ENCODE data around the gene OR7G3.

The OR7G3 gene

DNA sequence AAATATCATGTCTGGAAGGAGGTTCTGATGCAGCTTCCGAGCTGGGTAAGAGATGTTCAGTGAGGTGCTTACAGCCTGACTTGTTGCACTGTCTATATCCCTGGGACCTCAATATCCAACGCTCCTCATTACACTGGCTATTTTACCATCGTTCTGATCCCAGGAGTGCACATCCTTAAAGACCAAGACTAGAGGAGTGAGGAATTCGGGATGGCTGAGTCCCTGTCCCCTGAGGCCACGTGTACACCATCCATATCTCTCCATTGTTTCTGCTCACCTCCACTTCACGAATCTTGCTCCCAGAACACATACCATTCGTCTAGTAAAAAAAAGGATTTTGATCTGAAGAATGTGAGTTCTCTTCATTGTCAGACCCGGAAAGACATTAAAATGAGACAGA, 19.4 kb downstream of the OR7G3 start, which contains the start of gene OR7G2:
Gene OR7G2 (minus strand): TSS at position 101 of the 400 bp plus-strand sequence. CDS start 4,232 bp downstream, outside the sequence.
- DNase-seq (ENCODE audit: low read depth) = no peak

DNA sequence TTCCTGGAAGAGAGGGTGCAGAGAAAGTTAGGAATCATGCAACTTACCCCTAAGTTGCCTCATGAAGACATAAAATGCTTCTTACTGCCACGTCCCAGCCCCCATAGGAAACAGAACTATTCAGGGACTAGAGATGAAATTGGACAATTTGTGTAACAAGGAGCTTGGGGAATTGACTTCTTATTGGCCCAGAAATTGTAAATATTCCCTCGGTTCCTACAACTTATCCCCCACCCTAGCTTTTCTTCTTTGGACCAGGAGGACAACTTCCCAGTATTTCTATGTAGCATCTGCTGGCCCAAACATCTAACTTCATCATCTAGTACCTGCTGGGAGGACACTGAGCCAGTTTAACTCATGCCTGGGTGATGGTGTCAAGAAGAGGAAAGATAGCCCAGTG, 40.0 kb downstream of the OR7G3 start, which contains the start of gene OR1M1:
Gene OR1M1 (plus strand): TSS at position 301 of the 400 bp plus-strand sequence. CDS start 6,184 bp downstream, outside the sequence.
- DNase-seq (ENCODE audit: low read depth) = no peak

DNA sequence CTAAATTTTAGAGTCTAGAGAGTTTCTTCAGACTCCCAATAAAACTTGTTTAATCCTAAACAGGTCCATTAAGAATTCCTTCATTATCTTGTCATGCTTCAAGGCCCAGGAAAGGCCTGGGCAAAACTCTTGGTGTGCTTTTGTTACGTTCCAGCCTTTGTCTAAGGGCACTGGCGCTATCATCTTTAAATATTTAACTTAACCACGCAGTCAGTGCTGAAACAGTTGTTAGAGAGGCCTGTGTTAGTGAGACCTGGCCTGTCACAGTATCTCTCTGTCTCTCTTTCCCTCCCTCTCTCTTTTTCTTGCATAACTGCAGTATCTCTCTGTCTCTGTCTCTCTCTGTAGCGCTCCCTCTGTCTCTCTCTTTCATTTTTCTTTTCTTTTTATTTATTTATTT, 48.1 kb downstream of the OR7G3 start:
- no peak for DNase-seq (ENCODE audit: low read depth)

DNA sequence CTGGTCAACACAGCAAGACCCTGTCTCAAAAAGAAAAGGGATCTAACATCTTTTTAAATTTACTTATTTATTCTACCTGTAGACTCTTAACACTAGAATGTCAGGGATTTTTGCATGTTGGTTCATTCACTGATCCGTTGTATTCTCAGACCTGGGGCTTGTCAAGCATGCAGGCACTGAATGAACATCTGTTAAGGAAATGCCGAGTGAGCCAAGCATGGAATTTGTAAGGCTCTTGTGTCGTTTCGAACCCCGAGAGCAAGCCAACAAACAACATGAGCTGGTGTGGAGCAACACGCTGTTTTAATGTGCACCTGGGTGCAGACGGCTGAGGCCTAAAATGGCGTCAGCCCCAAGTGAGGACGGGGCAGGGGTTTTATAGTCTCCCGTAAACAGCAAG, 49.8 kb downstream of the OR7G3 start:
- no peak for DNase-seq (ENCODE audit: low read depth)
